Osteocyte (in vitro differentiated cells): Measurements from ENCODE around the gene CC2D1A. TPM values are rescaled to one million over a fixed set of nuclear protein-coding genes. Genes with fewer than 3 reads are reported as not detected.

Experiments used
- DNase-seq: peaks from one replicate; pipeline ENCODE4 v3.0.0; 2021; ENCODE audit warnings: mixed read lengths; ENCODE audit not compliant: unreplicated experiment; ENCODE audit errors: extremely low spot score
- H3K27ac Mint-ChIP-seq: one replicate; pipeline ENCODE4 v1.8.0; 2021; ENCODE audit warnings: mild to moderate bottlenecking, mixed read lengths; ENCODE audit not compliant: unreplicated experiment
- H3K27me3 Mint-ChIP-seq: one replicate; pipeline ENCODE4 v1.8.0; 2021; ENCODE audit warnings: mixed read lengths; ENCODE audit not compliant: unreplicated experiment
- H3K36me3 Mint-ChIP-seq: one replicate; pipeline ENCODE4 v1.8.0; 2021; ENCODE audit warnings: mixed read lengths; ENCODE audit not compliant: unreplicated experiment
- H3K4me1 Mint-ChIP-seq: one replicate; pipeline ENCODE4 v1.8.0; 2021; ENCODE audit warnings: mixed read lengths; ENCODE audit not compliant: unreplicated experiment
- H3K4me3 Mint-ChIP-seq: one replicate; pipeline ENCODE4 v1.8.0; 2021; ENCODE audit warnings: mild to moderate bottlenecking, moderate library complexity, mixed read lengths; ENCODE audit not compliant: unreplicated experiment
- H3K9me3 Mint-ChIP-seq: one replicate; pipeline ENCODE4 v1.8.0; 2021; ENCODE audit warnings: mixed read lengths; ENCODE audit not compliant: unreplicated experiment
- total RNA-seq: library from RNA; stranded (reverse); gene quantifications from 2 replicates; pipeline ENCODE4 v1.2.1, GENCODE V29; 2021
- TF ChIP-seq, protein P1 (sequence below): fragments of 200-600 bp; sonication (generic); IDR thresholded peaks from 2 replicates; pipeline ENCODE4 v1.5.0; 2021; ENCODE audit warnings: antibody characterized with exemption, mild to moderate bottlenecking, moderate library complexity

The CC2D1A gene
- total RNA-seq, 1 donor from 2014 or later = 51.3 TPM

DNA sequence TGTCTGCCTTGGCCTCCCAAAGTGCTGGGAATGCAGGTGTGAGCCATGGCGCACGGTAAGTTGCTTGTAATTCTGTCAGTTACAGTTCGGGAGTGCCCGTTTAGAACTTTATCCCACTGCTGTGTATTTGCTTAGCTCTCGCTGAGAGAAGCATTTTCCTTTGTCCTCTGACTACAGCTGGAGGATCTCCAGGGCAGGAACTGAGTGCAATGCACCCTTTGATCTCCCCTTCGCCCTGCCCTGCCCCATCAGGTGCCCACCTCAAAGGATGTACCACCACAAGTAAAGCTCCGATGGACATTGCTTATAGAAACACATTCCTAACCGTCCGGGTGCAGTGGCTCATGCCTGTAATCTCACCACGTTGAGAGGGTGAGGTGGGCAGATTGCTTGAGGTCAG, 6.6 kb upstream of the CC2D1A start:
- no peak for DNase-seq
- no peak overlapping the region for H3K4me3 Mint-ChIP-seq
- H3K4me1 Mint-ChIP-seq = peaks cover 2% of the 10 kb centered on the region
- no peaks in the 10 kb centered on the region for H3K36me3 Mint-ChIP-seq
- no peak overlapping the region for H3K27ac Mint-ChIP-seq
- no peaks in the 10 kb centered on the region for H3K27me3 Mint-ChIP-seq
- TF ChIP-seq, protein P1, sequence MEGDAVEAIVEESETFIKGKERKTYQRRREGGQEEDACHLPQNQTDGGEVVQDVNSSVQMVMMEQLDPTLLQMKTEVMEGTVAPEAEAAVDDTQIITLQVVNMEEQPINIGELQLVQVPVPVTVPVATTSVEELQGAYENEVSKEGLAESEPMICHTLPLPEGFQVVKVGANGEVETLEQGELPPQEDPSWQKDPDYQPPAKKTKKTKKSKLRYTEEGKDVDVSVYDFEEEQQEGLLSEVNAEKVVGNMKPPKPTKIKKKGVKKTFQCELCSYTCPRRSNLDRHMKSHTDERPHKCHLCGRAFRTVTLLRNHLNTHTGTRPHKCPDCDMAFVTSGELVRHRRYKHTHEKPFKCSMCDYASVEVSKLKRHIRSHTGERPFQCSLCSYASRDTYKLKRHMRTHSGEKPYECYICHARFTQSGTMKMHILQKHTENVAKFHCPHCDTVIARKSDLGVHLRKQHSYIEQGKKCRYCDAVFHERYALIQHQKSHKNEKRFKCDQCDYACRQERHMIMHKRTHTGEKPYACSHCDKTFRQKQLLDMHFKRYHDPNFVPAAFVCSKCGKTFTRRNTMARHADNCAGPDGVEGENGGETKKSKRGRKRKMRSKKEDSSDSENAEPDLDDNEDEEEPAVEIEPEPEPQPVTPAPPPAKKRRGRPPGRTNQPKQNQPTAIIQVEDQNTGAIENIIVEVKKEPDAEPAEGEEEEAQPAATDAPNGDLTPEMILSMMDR = no peak
- no peaks in the 10 kb centered on the region for H3K9me3 Mint-ChIP-seq

DNA sequence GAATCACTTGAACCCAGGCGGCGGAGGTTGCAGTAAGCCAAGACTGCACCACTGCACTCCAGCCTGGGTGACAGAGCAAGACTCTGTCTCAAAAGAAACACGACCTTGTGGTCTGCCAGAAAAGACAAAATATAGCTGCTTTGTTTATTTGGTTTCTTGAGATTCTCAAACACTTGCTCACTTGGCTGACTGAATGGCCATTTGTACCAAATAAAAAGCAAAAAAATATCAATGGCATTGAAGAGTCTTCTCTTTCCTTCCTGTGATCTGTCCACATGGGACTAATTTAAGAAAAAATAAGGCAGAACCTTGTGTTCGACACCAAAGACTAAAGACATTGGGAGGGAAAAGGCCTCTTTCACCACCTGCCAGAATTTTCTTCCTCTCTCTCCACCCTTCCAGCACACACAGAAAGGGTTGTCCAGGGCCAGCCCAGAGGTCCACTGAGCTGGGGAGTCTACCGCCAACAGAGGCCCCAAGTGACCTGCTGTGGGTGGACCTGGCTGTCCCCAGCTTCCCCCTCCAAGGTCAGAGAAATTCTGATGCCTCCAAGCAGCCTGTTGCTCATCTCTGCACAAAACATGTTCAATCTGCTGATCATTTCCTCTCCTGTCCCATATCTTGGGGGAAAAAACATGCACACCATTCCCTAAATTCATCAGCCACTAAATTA, 6.0 kb upstream of the CC2D1A start:
- Mint-ChIP-seq H3K36me3 (no peaks in the 10 kb centered on the region), H3K9me3 (no peaks in the 10 kb centered on the region), H3K4me1 (peaks cover 2% of the 10 kb centered on the region), H3K27ac (no peak overlapping the region), H3K27me3 (no peaks in the 10 kb centered on the region), H3K4me3 (no peak overlapping the region)
- DNase-seq = no peak
- TF ChIP-seq, protein P1 = no peak

DNA sequence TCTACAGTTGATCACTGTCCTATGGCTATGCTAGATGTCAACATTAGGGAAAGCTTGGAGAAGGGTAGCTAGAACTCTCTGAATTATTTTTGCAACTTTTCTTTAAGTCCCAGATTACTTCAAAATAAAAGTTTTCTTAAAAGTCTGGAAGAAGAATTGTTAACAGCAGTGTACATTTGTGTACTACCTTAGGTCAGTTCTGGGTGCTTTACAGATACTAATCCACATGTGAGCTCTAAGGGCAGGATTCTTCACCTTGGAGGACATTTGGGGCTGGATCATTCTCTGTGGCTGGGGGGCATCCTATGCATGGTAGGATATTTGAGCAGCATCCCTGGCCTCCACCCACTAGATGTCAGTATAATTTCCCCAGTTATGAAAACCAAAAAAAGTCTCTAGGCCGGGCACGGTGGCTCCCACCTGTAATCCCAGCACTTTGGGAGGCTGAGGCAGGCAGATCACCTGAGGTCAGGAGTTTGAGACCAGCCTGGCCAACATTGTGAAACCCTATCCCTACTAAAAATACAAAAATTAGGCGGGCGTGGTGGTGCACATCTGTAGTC, 2.9 kb upstream of the CC2D1A start:
- H3K9me3 Mint-ChIP-seq = no peaks in the 10 kb centered on the region
- no peaks in the 10 kb centered on the region for H3K36me3 Mint-ChIP-seq
- TF ChIP-seq, protein P1 = peak; percentile 46
- H3K27ac Mint-ChIP-seq = no peak overlapping the region
- peaks cover 15% of the 10 kb centered on the region for H3K4me1 Mint-ChIP-seq
- no peak for DNase-seq
- H3K27me3 Mint-ChIP-seq = no peaks in the 10 kb centered on the region
- no peak overlapping the region for H3K4me3 Mint-ChIP-seq

DNA sequence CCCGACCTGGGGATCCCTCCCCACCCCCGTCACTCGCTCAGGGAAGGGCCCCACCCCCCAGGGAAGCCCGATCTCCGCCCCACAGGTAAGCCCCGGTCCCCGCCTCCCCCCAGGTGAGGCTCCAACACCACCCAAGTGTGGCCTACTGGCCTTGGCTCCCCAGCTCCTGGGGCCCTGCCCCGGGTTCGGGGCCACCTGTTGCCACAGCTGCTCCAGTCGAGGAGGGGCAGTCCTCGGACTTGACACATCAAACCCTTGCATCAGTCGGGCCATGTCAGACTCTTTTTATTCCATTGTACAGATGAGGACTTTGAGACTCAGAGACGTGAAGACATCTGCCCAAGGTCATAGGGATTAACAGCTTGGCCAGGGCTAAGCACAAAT, 512 bp downstream of the CC2D1A start:
- Mint-ChIP-seq H3K36me3 (peaks cover 7% of the 10 kb centered on the region), H3K9me3 (no peaks in the 10 kb centered on the region), H3K4me3 (peak overlapping the region; percentile 79), H3K4me1 (peaks cover 14% of the 10 kb centered on the region), H3K27me3 (no peaks in the 10 kb centered on the region), H3K27ac (peak overlapping the region; percentile 50)
- no peak for DNase-seq
- TF ChIP-seq, protein P1 = no peak

DNA sequence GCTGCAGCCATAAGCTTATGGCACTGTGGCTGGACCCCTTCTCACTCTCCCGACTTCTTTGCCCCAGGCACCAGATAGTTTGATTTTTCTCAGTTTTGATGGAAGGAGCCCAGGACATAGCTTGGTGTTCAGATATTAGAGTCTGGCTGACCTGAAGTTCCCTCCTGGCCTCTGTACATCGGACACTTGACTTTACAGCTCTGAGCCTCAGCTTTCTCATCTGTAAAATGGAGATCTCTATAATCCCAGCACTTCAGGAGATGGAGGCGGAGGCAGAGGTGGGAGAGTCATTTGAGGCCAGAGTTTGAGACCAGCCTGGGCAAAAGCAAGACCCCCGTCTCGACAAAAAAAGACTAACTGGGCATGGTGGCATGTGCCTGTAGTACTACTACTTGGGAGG, 909 bp downstream of the CC2D1A start:
- DNase-seq = no peak
- TF ChIP-seq, protein P1 = no peak
- Mint-ChIP-seq H3K9me3 (no peaks in the 10 kb centered on the region), H3K4me3 (peak overlapping the region; percentile 79), H3K27me3 (no peaks in the 10 kb centered on the region), H3K36me3 (peaks cover 7% of the 10 kb centered on the region), H3K27ac (peak overlapping the region; percentile 50), H3K4me1 (peaks cover 14% of the 10 kb centered on the region)
